Keratinocyte (primary cell): ENCODE data around the gene EFCAB13.

Experiments used
- EZH2 ChIP-seq: IDR thresholded peaks from one replicate; pipeline ENCODE4 v1.6.1; 2012; ENCODE audit warnings: inconsistent platforms, mild to moderate bottlenecking, low read length, moderate library complexity
- TF ChIP-seq, protein P1 (sequence below), 3 experiments: IDR thresholded peaks in 1 of 3; conservative IDR thresholded peaks in 1 of 3; optimal IDR thresholded peaks in 1 of 3; 2 replicates in 2 of 3; 3 replicates in 1 of 3; pipeline versions ENCODE3 to v1.5.1; 2011; ENCODE audit warnings: low read length in 3 of 3, mild to moderate bottlenecking in 3 of 3, moderate library complexity in 2 of 3, control low read depth in 1 of 3, inconsistent platforms in 1 of 3; ENCODE audit not compliant: insufficient read depth in 2 of 3; ENCODE audit errors: extremely low read depth in 1 of 3

DNA sequence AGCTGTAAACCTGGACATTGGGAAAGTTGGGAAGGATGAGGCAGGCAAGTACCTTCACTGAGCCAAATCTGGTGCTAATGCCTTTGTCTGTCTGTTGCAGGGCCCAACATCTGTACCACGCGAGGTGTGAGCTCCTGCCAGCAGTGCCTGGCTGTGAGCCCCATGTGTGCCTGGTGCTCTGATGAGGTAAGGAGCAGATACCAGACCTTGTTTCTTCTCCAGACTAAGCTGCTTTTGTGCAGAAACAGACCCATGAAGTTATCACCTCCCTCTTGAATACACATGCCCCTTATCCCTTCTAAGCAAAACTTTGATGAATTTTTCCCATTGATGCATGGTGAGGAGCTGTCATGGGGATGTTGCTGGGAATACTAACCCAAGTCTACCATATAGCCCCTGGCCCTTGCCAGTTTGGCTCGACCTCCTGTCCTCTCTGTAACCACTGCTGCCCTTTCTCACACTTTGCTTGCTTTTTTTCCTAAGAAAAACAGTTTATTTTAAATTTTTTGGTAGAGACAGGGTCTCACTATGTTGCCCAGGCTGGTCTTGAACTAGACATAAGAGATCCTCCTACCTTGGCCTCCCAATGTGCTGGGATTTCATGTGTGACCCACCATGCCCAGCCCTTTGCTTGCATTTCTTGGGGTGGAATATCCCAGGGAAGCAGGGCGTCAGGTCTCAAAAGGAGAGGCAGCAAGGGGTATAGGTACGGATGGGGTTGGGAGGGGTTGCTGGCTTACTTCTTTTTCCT, 49.3 kb upstream of the EFCAB13 start:
- TF ChIP-seq, protein P1, sequence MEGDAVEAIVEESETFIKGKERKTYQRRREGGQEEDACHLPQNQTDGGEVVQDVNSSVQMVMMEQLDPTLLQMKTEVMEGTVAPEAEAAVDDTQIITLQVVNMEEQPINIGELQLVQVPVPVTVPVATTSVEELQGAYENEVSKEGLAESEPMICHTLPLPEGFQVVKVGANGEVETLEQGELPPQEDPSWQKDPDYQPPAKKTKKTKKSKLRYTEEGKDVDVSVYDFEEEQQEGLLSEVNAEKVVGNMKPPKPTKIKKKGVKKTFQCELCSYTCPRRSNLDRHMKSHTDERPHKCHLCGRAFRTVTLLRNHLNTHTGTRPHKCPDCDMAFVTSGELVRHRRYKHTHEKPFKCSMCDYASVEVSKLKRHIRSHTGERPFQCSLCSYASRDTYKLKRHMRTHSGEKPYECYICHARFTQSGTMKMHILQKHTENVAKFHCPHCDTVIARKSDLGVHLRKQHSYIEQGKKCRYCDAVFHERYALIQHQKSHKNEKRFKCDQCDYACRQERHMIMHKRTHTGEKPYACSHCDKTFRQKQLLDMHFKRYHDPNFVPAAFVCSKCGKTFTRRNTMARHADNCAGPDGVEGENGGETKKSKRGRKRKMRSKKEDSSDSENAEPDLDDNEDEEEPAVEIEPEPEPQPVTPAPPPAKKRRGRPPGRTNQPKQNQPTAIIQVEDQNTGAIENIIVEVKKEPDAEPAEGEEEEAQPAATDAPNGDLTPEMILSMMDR (optimal IDR thresholded peaks at IDR 0.05 in 1 of 3, IDR thresholded peaks at IDR 0.05 in 1 of 3, conservative IDR thresholded peaks at IDR 0.05 in 1 of 3; ENCODE audit: extremely low read depth in 1 of 3, insufficient read depth in 2 of 3, low read length in 3 of 3) = no peak
- no peak for TF ChIP-seq EZH2
